ENCODE measurements around the gene SYT5.

The SYT5 gene

DNA sequence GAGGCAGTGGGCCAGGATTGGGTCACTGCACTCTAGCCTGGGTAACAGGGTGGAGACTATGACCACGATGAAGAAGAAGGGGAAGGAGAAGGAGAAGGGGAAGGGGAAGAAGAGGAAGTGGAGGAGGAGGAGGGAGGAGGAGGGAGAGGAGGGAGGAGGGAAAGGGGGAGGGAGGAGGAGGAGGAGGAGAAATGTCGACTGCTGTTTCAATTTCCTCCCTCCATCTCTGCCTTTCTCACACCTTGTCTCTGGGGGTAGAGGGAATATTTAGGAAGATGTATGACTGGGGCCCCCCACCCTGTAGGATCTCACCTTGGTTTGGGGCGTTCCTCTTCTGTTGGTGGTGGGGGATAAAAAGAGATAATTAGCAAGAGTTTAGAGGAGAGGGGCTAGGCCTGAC, 34.9 kb downstream of the SYT5 start:
- Mint-ChIP-seq H3K4me3 (no peak overlapping the region), H3K27ac (ENCODE audit: low read depth) (peak overlapping the region; percentile 51), H3K4me1 (peaks cover 10% of the 10 kb centered on the region), H3K27me3 (peaks cover 71% of the 10 kb centered on the region), H3K9me3 (no peaks in the 10 kb centered on the region), H3K36me3 (ENCODE audit: insufficient read depth) (peaks cover 5% of the 10 kb centered on the region)
- ATAC-seq (replicated peaks; ENCODE audit: extremely low read depth, poor library complexity, severe bottlenecking): no peak
- no peak for DNase-seq (ENCODE audit: low spot score in 2 of 2)

- Mint-ChIP-seq H3K36me3 (ENCODE audit: insufficient read depth) (peaks cover 5% of the 10 kb centered on the region), H3K9me3 (no peaks in the 10 kb centered on the region), H3K27me3 (peaks cover 78% of the 10 kb centered on the region), H3K27ac (ENCODE audit: low read depth) (no peak overlapping the region), H3K4me1 (peaks cover 10% of the 10 kb centered on the region), H3K4me3 (no peak overlapping the region)
- DNase-seq (ENCODE audit: low spot score in 2 of 2): no peak
- ATAC-seq (replicated peaks; ENCODE audit: extremely low read depth, poor library complexity, severe bottlenecking): no peak
Measured at GRCh38 chr19:55141696-55142095, 38.4 kb downstream of the SYT5 start.

DNA sequence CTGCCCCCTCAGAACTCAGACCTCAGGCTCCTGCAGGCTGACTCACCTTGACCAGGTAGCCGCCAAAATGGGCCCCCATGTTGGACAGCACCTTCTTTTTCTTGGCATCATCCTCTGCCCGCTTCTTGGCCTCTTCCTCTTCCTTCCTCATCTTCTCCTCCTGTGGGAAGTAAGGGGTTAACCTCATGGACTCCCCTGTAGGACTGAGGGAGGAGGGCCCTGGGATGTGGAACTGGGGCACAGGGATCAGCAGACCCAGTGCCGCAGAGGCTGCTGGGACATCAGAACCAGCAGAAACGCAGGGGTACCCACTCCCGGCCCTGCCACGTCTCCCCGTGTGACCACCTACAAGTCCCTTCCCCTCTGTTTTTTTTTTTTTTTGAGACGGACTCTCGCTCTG, 42.2 kb downstream of the SYT5 start:
- peaks cover 65% of the 10 kb centered on the region for H3K27me3 Mint-ChIP-seq
- H3K9me3 Mint-ChIP-seq: no peaks in the 10 kb centered on the region
- peaks cover 4% of the 10 kb centered on the region for H3K4me1 Mint-ChIP-seq
- H3K27ac Mint-ChIP-seq (ENCODE audit: low read depth): no peak overlapping the region
- no peak for DNase-seq (ENCODE audit: low spot score in 2 of 2)
- no peak overlapping the region for H3K4me3 Mint-ChIP-seq
- peaks cover 2% of the 10 kb centered on the region for H3K36me3 Mint-ChIP-seq (ENCODE audit: insufficient read depth)
- no peak for ATAC-seq (replicated peaks; ENCODE audit: extremely low read depth, poor library complexity, severe bottlenecking)

- Mint-ChIP-seq H3K4me3 (no peak overlapping the region), H3K9me3 (no peaks in the 10 kb centered on the region), H3K36me3 (ENCODE audit: insufficient read depth) (peaks cover 1% of the 10 kb centered on the region), H3K27me3 (peaks cover 70% of the 10 kb centered on the region), H3K4me1 (peaks cover 4% of the 10 kb centered on the region), H3K27ac (ENCODE audit: low read depth) (no peak overlapping the region)
- no peak for ATAC-seq (replicated peaks; ENCODE audit: extremely low read depth, poor library complexity, severe bottlenecking)
- no peak for DNase-seq (ENCODE audit: low spot score in 2 of 2)
Measured at GRCh38 chr19:55136399-55137102, 43.5 kb downstream of the SYT5 start.

- DNase-seq (ENCODE audit: low spot score in 2 of 2) (no peak), ATAC-seq (replicated peaks; ENCODE audit: extremely low read depth, poor library complexity, severe bottlenecking) (no peak)
- Mint-ChIP-seq H3K4me1 (no peaks in the 10 kb centered on the region), H3K9me3 (no peaks in the 10 kb centered on the region), H3K27ac (ENCODE audit: low read depth) (no peak overlapping the region), H3K4me3 (no peak overlapping the region), H3K27me3 (peaks cover 72% of the 10 kb centered on the region), H3K36me3 (ENCODE audit: insufficient read depth) (no peaks in the 10 kb centered on the region)
Measured at GRCh38 chr19:55134736-55135135, 45.4 kb downstream of the SYT5 start.

DNA sequence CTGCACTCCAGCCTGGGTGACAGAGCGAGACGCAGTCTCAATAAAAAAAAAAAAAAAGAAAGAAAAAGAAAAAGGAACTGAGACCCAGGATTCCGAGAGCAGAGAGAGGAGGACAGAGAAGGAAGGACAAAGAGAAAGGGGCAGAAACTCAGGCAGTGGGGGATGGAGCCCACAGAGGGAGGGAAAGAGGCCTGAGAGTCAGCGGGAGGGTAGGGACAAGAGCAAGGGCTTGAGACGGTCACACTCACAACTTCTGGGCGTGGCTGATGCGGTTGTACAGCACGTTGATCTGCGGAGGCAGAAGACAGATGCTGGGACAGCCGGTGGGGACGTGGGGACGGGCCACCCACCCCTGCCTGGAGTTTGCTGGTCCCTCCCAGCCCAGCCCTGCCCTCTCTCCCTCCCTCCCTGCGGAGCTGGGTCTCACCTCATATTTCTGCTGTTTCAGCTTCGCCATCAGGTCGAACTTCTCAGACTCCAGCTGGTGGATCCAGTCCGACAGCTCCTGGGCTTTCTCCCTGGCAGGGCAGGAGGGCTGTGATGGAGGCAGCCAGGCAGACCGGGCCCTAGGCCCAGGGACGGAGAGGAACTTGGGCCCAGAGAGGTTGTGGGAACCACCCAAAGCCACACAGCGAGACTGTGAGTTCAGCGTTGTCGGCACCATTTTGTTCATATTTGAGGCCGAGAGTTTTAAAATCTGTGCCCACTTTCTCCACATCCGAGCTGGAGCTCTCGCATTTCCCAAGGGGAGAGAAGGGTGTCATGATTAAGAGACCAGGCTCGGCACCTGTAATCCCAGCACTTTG, 46.2 kb downstream of the SYT5 start:
- no peak for DNase-seq (ENCODE audit: low spot score in 2 of 2)
- H3K9me3 Mint-ChIP-seq: no peaks in the 10 kb centered on the region
- no peak for ATAC-seq (replicated peaks; ENCODE audit: extremely low read depth, poor library complexity, severe bottlenecking)
- no peaks in the 10 kb centered on the region for H3K36me3 Mint-ChIP-seq (ENCODE audit: insufficient read depth)
- no peaks in the 10 kb centered on the region for H3K4me1 Mint-ChIP-seq
- H3K27ac Mint-ChIP-seq (ENCODE audit: low read depth): no peak overlapping the region
- no peak overlapping the region for H3K4me3 Mint-ChIP-seq
- peaks cover 72% of the 10 kb centered on the region for H3K27me3 Mint-ChIP-seq

GRCh38 chr19:55132453-55133129, 47.5 kb downstream of the SYT5 start:
- Mint-ChIP-seq H3K27ac (ENCODE audit: low read depth) (no peak overlapping the region), H3K27me3 (peaks cover 72% of the 10 kb centered on the region), H3K4me3 (no peak overlapping the region), H3K9me3 (no peaks in the 10 kb centered on the region), H3K4me1 (no peaks in the 10 kb centered on the region), H3K36me3 (ENCODE audit: insufficient read depth) (no peaks in the 10 kb centered on the region)
- DNase-seq (ENCODE audit: low spot score in 2 of 2) (no peak), ATAC-seq (replicated peaks; ENCODE audit: extremely low read depth, poor library complexity, severe bottlenecking) (no peak)

DNA sequence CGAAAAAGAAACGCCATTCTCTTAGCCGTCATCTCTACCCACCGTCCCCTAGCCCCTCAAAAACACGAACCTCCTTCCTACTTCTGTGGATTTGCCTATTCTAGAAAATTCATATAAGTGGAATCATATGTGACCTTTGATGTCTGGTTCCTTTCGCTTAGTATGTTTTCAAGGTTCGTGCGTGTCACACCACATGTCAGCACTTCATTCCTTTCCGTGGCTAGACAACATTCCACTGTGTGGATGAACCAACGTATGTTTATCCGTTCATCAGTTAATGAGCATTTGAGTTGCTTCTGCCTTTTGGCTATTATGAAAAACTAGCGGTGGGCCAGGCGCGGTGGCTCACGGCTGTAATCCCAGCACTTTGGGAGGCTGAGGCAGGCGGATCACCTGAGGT, 48.7 kb downstream of the SYT5 start:
- H3K27me3 Mint-ChIP-seq: peaks cover 72% of the 10 kb centered on the region
- no peak overlapping the region for H3K27ac Mint-ChIP-seq (ENCODE audit: low read depth)
- H3K4me3 Mint-ChIP-seq: no peak overlapping the region
- H3K4me1 Mint-ChIP-seq: no peaks in the 10 kb centered on the region
- H3K9me3 Mint-ChIP-seq: no peaks in the 10 kb centered on the region
- no peak for DNase-seq (ENCODE audit: low spot score in 2 of 2)
- ATAC-seq (replicated peaks; ENCODE audit: extremely low read depth, poor library complexity, severe bottlenecking): no peak
- H3K36me3 Mint-ChIP-seq (ENCODE audit: insufficient read depth): no peaks in the 10 kb centered on the region

Measured in central memory CD8-positive, alpha-beta T cell (primary cell).